Measurements from ENCODE around the gene TRPV4. TPM values are rescaled to one million over a fixed set of nuclear protein-coding genes. Genes with fewer than 3 reads are reported as not detected.
A peak's percentile ranks its signal among the peaks of the same experiment; 100 is the strongest.

The TRPV4 gene
- total RNA-seq, 1 donor from 2014 or later, result 0.08 TPM

- DNase-seq (ENCODE audit: low read depth), result no peak
Measured at GRCh38 chr12:109741970-109742703, 91.1 kb downstream of the TRPV4 start.

- DNase-seq (ENCODE audit: low read depth), result no peak
Measured at GRCh38 chr12:109741286-109741969, 91.8 kb downstream of the TRPV4 start.

DNA sequence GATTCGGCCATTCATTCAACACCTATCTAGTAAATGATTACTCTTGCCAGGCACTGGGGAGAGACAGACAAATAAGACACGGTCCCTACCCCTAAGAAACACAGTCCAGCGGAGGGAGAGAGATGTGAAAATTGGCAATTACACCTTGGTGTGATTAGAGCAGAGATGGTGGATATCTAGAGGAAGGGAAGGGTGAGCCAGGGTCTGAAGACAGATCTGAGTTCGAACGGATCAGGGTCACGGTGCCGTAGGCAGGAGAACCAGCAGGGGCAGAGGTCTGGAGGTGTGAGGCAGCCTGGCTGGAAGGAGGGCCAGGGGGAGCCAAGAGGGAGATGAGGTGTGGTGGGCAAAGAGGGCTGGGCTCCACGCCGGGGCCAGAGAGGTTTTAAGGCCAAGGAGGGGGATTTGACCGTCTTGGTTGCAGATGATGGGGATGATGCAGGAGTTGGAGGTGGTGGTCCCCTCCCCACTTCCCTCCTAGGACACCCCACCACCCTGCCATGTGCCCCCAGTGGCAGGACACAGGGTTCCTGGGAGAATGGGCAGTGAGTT lies 92.4 kb downstream of the TRPV4 start:
- DNase-seq (ENCODE audit: low read depth), result no peak

GRCh38 chr12:109739747-109740693 lies 93.2 kb downstream of the TRPV4 start:
- no peak for DNase-seq (ENCODE audit: low read depth)

DNA sequence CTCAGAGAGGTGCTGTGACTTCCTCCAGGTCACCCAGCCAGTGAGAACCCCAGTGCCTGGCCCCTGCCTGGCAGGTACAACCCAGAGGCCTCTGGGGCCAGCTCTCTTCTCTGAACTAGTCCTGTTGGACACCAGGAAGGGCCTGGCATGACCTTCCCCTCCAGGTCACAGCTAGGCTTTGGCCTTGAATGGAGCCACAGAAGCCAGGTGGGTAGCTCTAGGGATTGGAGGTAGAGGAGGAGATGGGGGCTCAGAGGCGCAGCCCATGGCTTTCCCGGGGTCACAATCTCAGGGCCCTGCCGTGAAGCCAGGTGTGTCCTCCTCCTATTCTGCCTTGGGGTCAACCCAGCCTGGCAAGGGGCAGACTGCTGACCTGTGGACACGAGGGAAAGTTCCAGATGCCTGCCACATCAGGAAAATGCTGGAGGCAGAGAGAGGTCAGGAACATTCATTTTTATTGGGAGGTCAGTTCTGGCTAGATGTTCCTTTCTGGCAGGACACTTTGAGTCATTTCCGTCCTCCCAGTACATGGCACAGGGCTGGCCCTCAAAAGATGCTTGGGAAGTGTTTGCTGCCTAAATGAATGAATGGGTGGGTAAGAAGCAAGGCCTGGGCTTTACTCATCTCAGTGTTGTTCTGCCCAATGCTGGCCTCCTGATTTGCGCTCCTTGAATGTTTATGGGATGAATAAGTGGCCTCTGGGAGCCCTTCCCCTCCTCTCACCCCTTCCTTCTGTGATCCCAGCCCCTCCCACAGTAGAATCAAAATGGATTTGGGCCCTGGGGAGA lies 94.1 kb downstream of the TRPV4 start:
- DNase-seq (ENCODE audit: low read depth), result no peak

GRCh38 chr12:109738209-109738608 lies 95.0 kb downstream of the TRPV4 start:
- DNase-seq (ENCODE audit: low read depth), result no peak

DNA sequence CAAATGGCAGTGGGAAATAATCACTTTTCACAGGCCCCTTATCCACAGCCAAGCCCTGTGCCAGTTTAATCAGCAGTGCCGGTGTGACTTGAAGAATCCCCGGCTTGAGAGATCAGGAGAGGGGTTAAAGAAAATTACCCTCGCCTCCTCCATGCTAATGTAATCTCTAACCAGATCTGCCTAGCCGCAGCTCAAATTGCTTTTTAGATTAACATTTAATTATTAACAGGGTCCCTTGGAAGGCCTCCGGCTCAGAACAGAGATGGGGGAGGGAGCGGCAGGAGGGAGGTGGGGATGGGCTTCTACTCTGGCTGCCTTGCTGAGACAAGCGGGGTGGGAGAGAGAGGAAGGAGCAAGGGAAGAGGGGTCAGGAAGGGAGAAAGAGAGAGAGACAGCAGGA lies 95.6 kb downstream of the TRPV4 start:
- no peak for DNase-seq (ENCODE audit: low read depth)

DNA sequence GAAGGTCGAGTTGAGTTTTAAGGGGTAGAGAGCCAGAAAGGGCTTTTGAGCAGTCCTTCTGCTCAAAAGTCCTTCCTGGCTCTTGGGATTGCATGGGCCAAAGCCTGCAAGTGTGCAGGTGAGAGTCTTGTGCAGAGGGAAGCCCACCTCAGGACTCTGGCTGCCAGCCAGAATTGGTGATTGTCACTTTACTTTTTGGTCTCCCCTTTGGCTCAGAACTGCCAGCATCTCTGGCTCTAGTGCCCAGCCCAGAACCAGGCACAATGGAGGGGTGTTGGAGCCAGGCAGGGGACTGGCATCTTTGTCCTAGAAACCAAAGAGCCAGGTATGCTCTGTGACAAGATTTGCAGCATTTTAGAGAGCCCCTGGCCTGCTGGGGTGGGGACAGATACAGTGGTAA lies 96.1 kb downstream of the TRPV4 start:
- no peak for DNase-seq (ENCODE audit: low read depth)

DNA sequence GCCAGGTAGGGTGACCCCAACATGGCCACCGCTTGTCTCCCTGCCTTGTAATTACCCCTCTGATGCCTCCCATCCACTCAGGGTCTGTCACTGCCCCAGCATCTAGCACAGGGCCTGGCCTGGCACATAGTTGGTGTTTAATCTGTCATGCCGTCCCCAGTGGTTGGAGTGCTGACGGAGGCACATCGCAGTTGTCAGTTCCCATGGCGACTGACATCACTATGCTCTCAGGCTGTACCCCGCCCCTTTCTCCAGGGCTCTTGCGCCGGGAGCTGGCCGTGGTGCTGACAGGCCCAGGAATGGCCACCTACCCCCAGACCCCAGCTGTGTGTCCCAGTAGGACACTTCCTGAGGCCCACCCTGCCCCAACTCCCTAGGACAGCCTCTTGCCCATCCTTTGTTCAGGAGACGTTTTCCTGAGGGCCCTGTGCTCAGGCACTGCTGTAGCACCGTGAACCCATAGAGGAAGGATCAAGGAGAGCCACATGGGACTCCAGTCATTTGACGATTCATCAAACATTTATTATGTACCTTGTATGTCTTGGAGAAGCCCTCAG lies 96.6 kb downstream of the TRPV4 start:
- DNase-seq (ENCODE audit: low read depth), result peak; percentile 71

GRCh38 chr12:109735825-109736551 lies 97.2 kb downstream of the TRPV4 start:
- no peak for DNase-seq (ENCODE audit: low read depth)

- DNase-seq (ENCODE audit: low read depth), result no peak
Measured at GRCh38 chr12:109735051-109735521, 98.1 kb downstream of the TRPV4 start.

- peak; percentile 50 for DNase-seq (ENCODE audit: low read depth)
Measured at GRCh38 chr12:109734219-109735000, 98.8 kb downstream of the TRPV4 start.

Small RNAs within 50 kb of the gene (microRNA-seq; reads per million reads assigned to microRNA genes)
- gene MIR4497, result not detected

Other genes with a start within 250 kb of the TRPV4 start
- gene FAM222A, start 119.6 kb downstream of the TRPV4 start, total RNA-seq, result 5.7 and 9.1 TPM in 2 replicates
- gene GLTP, start 47.1 kb upstream of the TRPV4 start, total RNA-seq, result 31.1 and 42.8 TPM in 2 replicates
- 11.7 and 14.2 TPM in 2 replicates for gene TCHP, start 66.9 kb upstream of the TRPV4 start, total RNA-seq
- 26.7 and 34.2 TPM in 2 replicates for gene GIT2, start 163.0 kb upstream of the TRPV4 start, total RNA-seq
- 52.4 and 66.6 TPM in 2 replicates for gene ANKRD13A, start 166.0 kb upstream of the TRPV4 start, total RNA-seq
- gene C12orf76, start 215.1 kb upstream of the TRPV4 start, total RNA-seq, result 10.7 and 11.8 TPM in 2 replicates

Data from myocyte (in vitro differentiated cells).